GM21390 (cell line): Measurements from ENCODE around the gene LHPP.

Source experiments
- ATAC-seq: cut with Tn5 transposase; IDR thresholded peaks from one replicate; pipeline ENCODE4 v1.9.1; 2021; ENCODE audit not compliant: unreplicated experiment

The LHPP gene

GRCh38 chr10:124447751-124448466, 13.7 kb upstream of the LHPP start:
- ATAC-seq, result no peak

- ATAC-seq, result no peak
Measured at GRCh38 chr10:124448696-124449169, 12.9 kb upstream of the LHPP start.

- ATAC-seq, result no peak
Measured at GRCh38 chr10:124449170-124450011, 12.2 kb upstream of the LHPP start.

- no peak for ATAC-seq
Measured at GRCh38 chr10:124450012-124450782, 11.4 kb upstream of the LHPP start, which contains the start of gene NKX1-2. Gene NKX1-2, minus strand, starts transcription at chr10:124450035. Its CDS starts 92 bp downstream, at chr10:124449943.

- no peak for ATAC-seq
Measured at GRCh38 chr10:124450783-124451057, 10.9 kb upstream of the LHPP start.

GRCh38 chr10:124451276-124451675, 10.3 kb upstream of the LHPP start:
- no peak for ATAC-seq

- ATAC-seq, result no peak
Measured at GRCh38 chr10:124453960-124454610, 7.5 kb upstream of the LHPP start.

- no peak for ATAC-seq
Measured at GRCh38 chr10:124455441-124455840, 6.2 kb upstream of the LHPP start.

- no peak for ATAC-seq
Measured at GRCh38 chr10:124458473-124458872, 3.1 kb upstream of the LHPP start.

GRCh38 chr10:124458889-124459288, 2.7 kb upstream of the LHPP start:
- no peak for ATAC-seq

- no peak for ATAC-seq
Measured at GRCh38 chr10:124459395-124459794, 2.2 kb upstream of the LHPP start.

GRCh38 chr10:124460144-124460543, 1.5 kb upstream of the LHPP start:
- no peak for ATAC-seq

- no peak for ATAC-seq
Measured at GRCh38 chr10:124462348-124462695, 699 bp downstream of the LHPP start.

GRCh38 chr10:124464028-124464965, 2.7 kb downstream of the LHPP start:
- no peak for ATAC-seq

- peak; percentile 39 for ATAC-seq
Measured at GRCh38 chr10:124465003-124465776, 3.6 kb downstream of the LHPP start.

GRCh38 chr10:124465777-124466488, 4.3 kb downstream of the LHPP start:
- ATAC-seq, result no peak

- ATAC-seq, result no peak
Measured at GRCh38 chr10:124467165-124467564, 5.5 kb downstream of the LHPP start.

- no peak for ATAC-seq
Measured at GRCh38 chr10:124468624-124469023, 7.0 kb downstream of the LHPP start.
